A673 (cell line): ENCODE data around the gene MSL2. TPM values are rescaled to one million over a fixed set of nuclear protein-coding genes. Genes with fewer than 3 reads are reported as not detected.
A peak's percentile ranks its signal among the peaks of the same experiment; 100 is the strongest.

Experiments
- BruUV-seq: library from RNA; stranded (reverse); fragments of 400-500 nt; replicated peaks from 2 replicates; lab custom pipeline; 2021; lab: Mats Ljungman, UMichigan
- CTCF ChIA-PET: fragments of 300-600 bp; sonication (Branson Sonifier 250); formaldehyde crosslinking; loops from one replicate; lab custom pipeline; 2022; ENCODE audit warnings: antibody characterized with exemption; lab: Charles Lee
- POLR2A ChIA-PET: fragments of 300-600 bp; sonication (Branson Sonifier 250); formaldehyde crosslinking; loops from one replicate; lab custom pipeline; 2022; ENCODE audit warnings: antibody characterized with exemption; ENCODE audit not compliant: low non-redundant PET; lab: Charles Lee
- DNase-seq: peaks from one replicate; pipeline ENCODE4 v3.0.0-alpha.2; 2015; ENCODE audit warnings: low spot score
- H3K27ac ChIP-seq: fragments of 200-600 bp; sonication (generic); 2 replicates; pipeline ENCODE4 v1.5.1; 2016; ENCODE audit warnings: mixed run types, low read depth, mild to moderate bottlenecking, mixed read lengths, antibody characterized with exemption, low read length; ENCODE audit not compliant: poor library complexity, severe bottlenecking
- H3K27me3 ChIP-seq: fragments of 200-600 bp; sonication (generic); replicated peaks from 2 replicates; pipeline ENCODE4 v1.6.1; 2017; ENCODE audit warnings: mixed run types, low read depth, mild to moderate bottlenecking, mixed read lengths, antibody characterized with exemption, low read length; ENCODE audit not compliant: insufficient read depth, poor library complexity
- H3K36me3 ChIP-seq: fragments of 200-600 bp; sonication (generic); 2 replicates; pipeline ENCODE4 v1.6.1; 2016; ENCODE audit warnings: mixed run types, mild to moderate bottlenecking, mixed read lengths, antibody characterized with exemption, low read length; ENCODE audit not compliant: insufficient read depth, poor library complexity, severe bottlenecking
- H3K4me1 ChIP-seq: fragments of 200-600 bp; sonication (generic); 2 replicates; pipeline ENCODE4 v1.6.1; 2017; ENCODE audit warnings: mixed run types, mild to moderate bottlenecking, mixed read lengths, antibody characterized with exemption, low read length; ENCODE audit not compliant: insufficient read depth, poor library complexity, severe bottlenecking
- H3K4me3 ChIP-seq: fragments of 200-600 bp; sonication (generic); 2 replicates; pipeline ENCODE4 v1.5.1; 2016; ENCODE audit warnings: low read depth, mixed run types, mild to moderate bottlenecking, mixed read lengths, low read length; ENCODE audit not compliant: poor library complexity, severe bottlenecking
- H3K9me3 ChIP-seq: fragments of 200-600 bp; sonication (generic); 2 replicates; pipeline ENCODE4 v1.6.1; 2016; ENCODE audit warnings: mixed run types, low read depth, mild to moderate bottlenecking, mixed read lengths, antibody characterized with exemption, low read length; ENCODE audit not compliant: poor library complexity, severe bottlenecking
- EZH2 ChIP-seq: fragments of 200-600 bp; sonication (generic); IDR thresholded peaks from 2 replicates; pipeline ENCODE4 v1.6.1; 2017; ENCODE audit warnings: borderline replicate concordance, low read depth, mild to moderate bottlenecking, mixed read lengths, antibody characterized with exemption, low read length; ENCODE audit not compliant: poor library complexity, severe bottlenecking
- intact Hi-C: fragments of 100-400 bp; cut with micrococcal nuclease; formaldehyde crosslinking; loops from one replicate; pipeline ENCODE4 v1.10.0; 2022; ENCODE audit not compliant: unreplicated experiment
- total RNA-seq: library from RNA; stranded (reverse); gene quantifications from 2 replicates; pipeline ENCODE4 v1.2.3, GENCODE V29; 2021
- TF ChIP-seq, protein P1 (sequence below): fragments of 300-800, 200-600 bp; sonication (generic); conservative IDR thresholded peaks from 2 replicates; pipeline ENCODE4 v1.5.1; 2017; ENCODE audit warnings: low read depth, mild to moderate bottlenecking, antibody characterized with exemption, low read length, moderate library complexity, mixed read lengths

Gene MSL2
- total RNA-seq, 1 experiment from 2014 or later: 37.9 TPM

DNA sequence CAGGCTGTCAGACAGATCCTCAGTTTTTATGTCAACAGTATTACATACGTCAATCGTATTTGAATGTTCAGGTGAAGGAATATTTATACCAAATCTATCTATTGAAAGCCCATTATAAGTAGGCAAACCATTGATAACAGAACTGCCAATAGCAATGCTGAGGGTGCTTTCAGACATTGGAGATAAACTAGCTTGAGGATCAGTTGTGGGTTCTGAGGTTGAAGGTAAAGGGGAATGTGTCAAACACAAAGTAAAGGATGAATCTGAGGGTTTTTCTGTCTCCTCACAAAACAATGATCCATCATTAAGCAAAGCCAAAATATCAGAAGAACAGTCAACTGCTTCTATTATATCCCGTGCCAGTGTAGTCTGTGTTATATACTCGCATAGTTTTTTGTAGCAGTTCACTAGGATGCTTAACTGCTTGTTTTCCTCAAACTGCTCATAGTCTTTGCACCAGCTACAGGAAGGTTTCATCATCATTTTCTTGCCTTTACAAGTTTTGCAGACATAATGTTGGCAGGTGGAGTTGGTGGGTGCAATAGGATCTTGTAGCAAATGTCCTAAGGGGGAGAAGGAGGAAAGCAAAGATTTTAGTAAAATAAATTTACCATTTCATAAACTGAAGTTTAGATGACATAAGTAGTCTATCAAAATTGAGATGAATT lies 43.8 kb downstream of the MSL2 start:
- TF ChIP-seq, protein P1, sequence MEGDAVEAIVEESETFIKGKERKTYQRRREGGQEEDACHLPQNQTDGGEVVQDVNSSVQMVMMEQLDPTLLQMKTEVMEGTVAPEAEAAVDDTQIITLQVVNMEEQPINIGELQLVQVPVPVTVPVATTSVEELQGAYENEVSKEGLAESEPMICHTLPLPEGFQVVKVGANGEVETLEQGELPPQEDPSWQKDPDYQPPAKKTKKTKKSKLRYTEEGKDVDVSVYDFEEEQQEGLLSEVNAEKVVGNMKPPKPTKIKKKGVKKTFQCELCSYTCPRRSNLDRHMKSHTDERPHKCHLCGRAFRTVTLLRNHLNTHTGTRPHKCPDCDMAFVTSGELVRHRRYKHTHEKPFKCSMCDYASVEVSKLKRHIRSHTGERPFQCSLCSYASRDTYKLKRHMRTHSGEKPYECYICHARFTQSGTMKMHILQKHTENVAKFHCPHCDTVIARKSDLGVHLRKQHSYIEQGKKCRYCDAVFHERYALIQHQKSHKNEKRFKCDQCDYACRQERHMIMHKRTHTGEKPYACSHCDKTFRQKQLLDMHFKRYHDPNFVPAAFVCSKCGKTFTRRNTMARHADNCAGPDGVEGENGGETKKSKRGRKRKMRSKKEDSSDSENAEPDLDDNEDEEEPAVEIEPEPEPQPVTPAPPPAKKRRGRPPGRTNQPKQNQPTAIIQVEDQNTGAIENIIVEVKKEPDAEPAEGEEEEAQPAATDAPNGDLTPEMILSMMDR: no peak
- TF ChIP-seq EZH2: no peak
- DNase-seq: no peak
- ChIA-PET POLR2A (no interaction called here), CTCF (no interaction called here)
- Histone ChIP-seq H3K27me3 (no peaks in the 10 kb centered on the region), H3K27ac (peak overlapping the region; percentile 2), H3K4me1 (peaks cover 32% of the 10 kb centered on the region), H3K9me3 (no peaks in the 10 kb centered on the region), H3K36me3 (peaks cover 13% of the 10 kb centered on the region), H3K4me3 (no peak overlapping the region)
- intact Hi-C loops: no loop called here
- BruUV-seq: no TSS peak

DNA sequence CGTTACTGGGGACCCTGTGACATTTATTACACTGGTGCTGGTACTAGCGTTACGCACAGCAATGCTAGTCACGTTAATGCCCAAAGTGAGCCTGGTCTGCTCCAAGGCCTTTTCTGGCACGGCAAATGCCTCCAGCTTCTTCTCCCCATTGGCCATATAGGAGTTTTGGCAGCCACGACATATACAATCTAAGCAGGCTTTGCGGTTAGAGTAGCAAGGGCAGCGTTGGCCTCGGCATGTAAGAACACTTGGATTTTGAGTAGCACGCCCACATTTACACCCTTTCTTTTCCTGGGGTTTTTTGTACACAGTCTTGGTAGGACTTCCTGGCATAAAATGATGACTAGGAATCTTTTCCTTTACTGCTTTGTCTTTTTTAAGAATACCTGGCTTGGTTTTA lies 44.9 kb downstream of the MSL2 start:
- CTCF ChIA-PET: no interaction called here
- intact Hi-C loops: no loop called here
- no TSS peak for BruUV-seq
- DNase-seq: no peak
- Histone ChIP-seq H3K36me3 (peaks cover 13% of the 10 kb centered on the region), H3K4me3 (no peak overlapping the region), H3K27me3 (no peaks in the 10 kb centered on the region), H3K4me1 (peaks cover 34% of the 10 kb centered on the region), H3K27ac (peak overlapping the region; percentile 22), H3K9me3 (no peaks in the 10 kb centered on the region)
- POLR2A ChIA-PET: no interaction called here
- no peak for TF ChIP-seq EZH2
- TF ChIP-seq, protein P1: no peak

DNA sequence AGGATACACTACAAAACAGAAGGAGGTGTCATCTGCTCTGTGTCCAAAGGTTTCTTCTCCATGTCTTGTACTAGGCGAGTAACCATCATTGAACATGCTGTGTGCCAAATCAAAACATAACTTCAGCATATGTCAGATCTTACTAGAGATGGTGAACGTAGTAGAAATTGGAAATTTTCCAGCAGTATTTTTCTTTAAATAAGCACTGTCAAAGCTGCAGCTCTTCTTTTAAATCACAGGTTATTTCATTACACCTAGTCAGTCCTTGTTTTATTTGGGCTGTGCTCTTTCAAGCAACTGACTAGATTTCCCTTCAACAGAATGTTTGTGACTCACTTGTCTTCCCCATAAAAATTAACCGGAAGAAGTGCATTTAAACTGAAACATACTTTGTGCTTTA lies 46.5 kb downstream of the MSL2 start:
- H3K9me3 ChIP-seq: no peaks in the 10 kb centered on the region
- BruUV-seq: TSS peak; percentile 17
- ChIA-PET CTCF (no interaction called here), POLR2A (no interaction called here)
- H3K27ac ChIP-seq: no peak overlapping the region
- peak; percentile 46 for DNase-seq
- TF ChIP-seq EZH2: no peak
- TF ChIP-seq, protein P1: no peak
- H3K4me3 ChIP-seq: no peak overlapping the region
- intact Hi-C loops: no loop called here
- peaks cover 13% of the 10 kb centered on the region for H3K36me3 ChIP-seq
- H3K4me1 ChIP-seq: peaks cover 34% of the 10 kb centered on the region
- H3K27me3 ChIP-seq: no peaks in the 10 kb centered on the region
